Endothelial cell of umbilical vein (primary cell): ENCODE results near the gene MTARC2.

Source experiments
- EZH2 ChIP-seq: IDR thresholded peaks from 2 replicates; pipeline ENCODE4 v1.6.1; 2012; ENCODE audit warnings: borderline replicate concordance, low read depth, mild to moderate bottlenecking, moderate library complexity, low read length, inconsistent platforms; ENCODE audit not compliant: severe bottlenecking
- FOS ChIP-seq: IDR thresholded peaks from 2 replicates; pipeline ENCODE4 v1.6.1; 2011; ENCODE audit warnings: mild to moderate bottlenecking, low read length, moderate library complexity, borderline replicate concordance; ENCODE audit not compliant: insufficient read depth
- GATA2 ChIP-seq: IDR thresholded peaks from 2 replicates; pipeline ENCODE4 v1.7.0; 2011; ENCODE audit warnings: low read depth, mild to moderate bottlenecking, moderate library complexity, mixed read lengths, low read length; ENCODE audit not compliant: insufficient read length, insufficient read depth
- JUN ChIP-seq: IDR thresholded peaks from 2 replicates; pipeline ENCODE4 v1.6.1; 2011; ENCODE audit warnings: borderline replicate concordance, low read depth; ENCODE audit not compliant: insufficient read length, insufficient read depth
- MAX ChIP-seq: IDR thresholded peaks from 2 replicates; pipeline ENCODE4 v1.6.1; 2011; ENCODE audit not compliant: insufficient read depth, insufficient read length
- MYC ChIP-seq: IDR thresholded peaks from one replicate; pipeline ENCODE4 v1.6.1; 2011; ENCODE audit warnings: mild to moderate bottlenecking, low read depth, low read length
- POLR2A ChIP-seq: IDR thresholded peaks from 2 replicates; pipeline ENCODE4 v1.6.1; 2012; ENCODE audit warnings: low read depth, mild to moderate bottlenecking, control low read depth, low read length
- POLR2AphosphoS5 ChIP-seq: IDR thresholded peaks from 2 replicates; pipeline ENCODE4 v1.6.1; 2012; ENCODE audit warnings: low read depth, mild to moderate bottlenecking, control low read depth, low read length, moderate library complexity; ENCODE audit not compliant: insufficient read depth
- TF ChIP-seq, protein P1 (sequence below), 2 donors: IDR thresholded peaks; 1 replicate in 1 of 2; 2 replicates in 1 of 2; pipeline ENCODE4 v1.5.1; 2011; ENCODE audit warnings: low read length in 2 of 2, mild to moderate bottlenecking in 2 of 2, moderate library complexity in 2 of 2, control low read depth in 1 of 2, inconsistent platforms in 1 of 2, low read depth in 1 of 2; ENCODE audit not compliant: insufficient read depth in 1 of 2; ENCODE audit errors: extremely low read depth in 1 of 2

- TF ChIP-seq EZH2: no peak
- TF ChIP-seq MAX: no peak
- TF ChIP-seq, protein P1, sequence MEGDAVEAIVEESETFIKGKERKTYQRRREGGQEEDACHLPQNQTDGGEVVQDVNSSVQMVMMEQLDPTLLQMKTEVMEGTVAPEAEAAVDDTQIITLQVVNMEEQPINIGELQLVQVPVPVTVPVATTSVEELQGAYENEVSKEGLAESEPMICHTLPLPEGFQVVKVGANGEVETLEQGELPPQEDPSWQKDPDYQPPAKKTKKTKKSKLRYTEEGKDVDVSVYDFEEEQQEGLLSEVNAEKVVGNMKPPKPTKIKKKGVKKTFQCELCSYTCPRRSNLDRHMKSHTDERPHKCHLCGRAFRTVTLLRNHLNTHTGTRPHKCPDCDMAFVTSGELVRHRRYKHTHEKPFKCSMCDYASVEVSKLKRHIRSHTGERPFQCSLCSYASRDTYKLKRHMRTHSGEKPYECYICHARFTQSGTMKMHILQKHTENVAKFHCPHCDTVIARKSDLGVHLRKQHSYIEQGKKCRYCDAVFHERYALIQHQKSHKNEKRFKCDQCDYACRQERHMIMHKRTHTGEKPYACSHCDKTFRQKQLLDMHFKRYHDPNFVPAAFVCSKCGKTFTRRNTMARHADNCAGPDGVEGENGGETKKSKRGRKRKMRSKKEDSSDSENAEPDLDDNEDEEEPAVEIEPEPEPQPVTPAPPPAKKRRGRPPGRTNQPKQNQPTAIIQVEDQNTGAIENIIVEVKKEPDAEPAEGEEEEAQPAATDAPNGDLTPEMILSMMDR (IDR thresholded peaks at IDR 0.05; ENCODE audit: extremely low read depth in 1 of 2, insufficient read depth in 1 of 2, low read depth in 1 of 2, low read length in 2 of 2): no peak
- no peak for TF ChIP-seq POLR2AphosphoS5
- TF ChIP-seq POLR2A: no peak
- no peak for TF ChIP-seq MYC
- no peak for TF ChIP-seq FOS
- no peak for TF ChIP-seq GATA2
- TF ChIP-seq JUN: no peak
Observed at GRCh38 chr1:220730486-220730885, 17.6 kb upstream of the MTARC2 start.
